Measurements from ENCODE around the gene RBFOX2. TPM values are rescaled to one million over a fixed set of nuclear protein-coding genes. Genes with fewer than 3 reads are reported as not detected.

RBFOX2 gene
- total RNA-seq, 1 donor from 2014 or later = 164 TPM

DNA sequence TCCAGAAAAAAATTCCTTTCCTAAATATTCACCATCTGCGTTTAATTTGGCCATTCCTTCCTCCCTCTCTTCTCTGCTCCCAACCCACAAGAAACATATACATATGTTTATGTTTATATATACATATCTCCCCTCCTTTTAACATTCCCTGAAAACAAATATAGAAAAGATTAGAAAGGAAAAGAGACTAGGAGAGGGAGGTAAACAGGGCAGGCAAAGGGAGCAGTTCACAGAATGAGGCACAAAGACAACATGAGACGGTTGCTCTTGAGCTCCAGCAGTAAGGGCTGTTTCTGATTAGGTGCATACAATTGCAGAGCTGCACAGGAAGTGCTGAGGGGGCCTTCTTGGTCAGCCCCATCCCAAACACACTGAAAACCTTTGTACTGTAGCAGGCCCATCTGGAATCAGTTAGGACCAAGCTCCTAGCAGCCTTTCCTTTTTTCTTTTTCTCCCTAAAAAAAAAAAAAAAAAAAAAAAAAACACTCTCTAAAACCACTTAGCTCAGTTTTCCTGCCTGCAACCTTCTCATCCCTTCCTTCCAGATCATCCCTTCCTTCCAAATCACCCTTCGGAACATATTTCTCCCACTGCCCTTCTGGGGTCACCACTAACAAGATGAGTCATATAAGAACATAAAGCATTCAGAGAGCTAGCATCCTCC is 57.0 kb downstream of the RBFOX2 start:
- peak overlapping the region; percentile 64 for H3K27ac Mint-ChIP-seq
- H3K4me3 Mint-ChIP-seq = peak overlapping the region; percentile 59
- TF ChIP-seq, protein P1, sequence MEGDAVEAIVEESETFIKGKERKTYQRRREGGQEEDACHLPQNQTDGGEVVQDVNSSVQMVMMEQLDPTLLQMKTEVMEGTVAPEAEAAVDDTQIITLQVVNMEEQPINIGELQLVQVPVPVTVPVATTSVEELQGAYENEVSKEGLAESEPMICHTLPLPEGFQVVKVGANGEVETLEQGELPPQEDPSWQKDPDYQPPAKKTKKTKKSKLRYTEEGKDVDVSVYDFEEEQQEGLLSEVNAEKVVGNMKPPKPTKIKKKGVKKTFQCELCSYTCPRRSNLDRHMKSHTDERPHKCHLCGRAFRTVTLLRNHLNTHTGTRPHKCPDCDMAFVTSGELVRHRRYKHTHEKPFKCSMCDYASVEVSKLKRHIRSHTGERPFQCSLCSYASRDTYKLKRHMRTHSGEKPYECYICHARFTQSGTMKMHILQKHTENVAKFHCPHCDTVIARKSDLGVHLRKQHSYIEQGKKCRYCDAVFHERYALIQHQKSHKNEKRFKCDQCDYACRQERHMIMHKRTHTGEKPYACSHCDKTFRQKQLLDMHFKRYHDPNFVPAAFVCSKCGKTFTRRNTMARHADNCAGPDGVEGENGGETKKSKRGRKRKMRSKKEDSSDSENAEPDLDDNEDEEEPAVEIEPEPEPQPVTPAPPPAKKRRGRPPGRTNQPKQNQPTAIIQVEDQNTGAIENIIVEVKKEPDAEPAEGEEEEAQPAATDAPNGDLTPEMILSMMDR (conservative IDR thresholded peaks at IDR 0.05) = no peak
- H3K27me3 Mint-ChIP-seq = no peaks in the 10 kb centered on the region
- no peaks in the 10 kb centered on the region for H3K9me3 Mint-ChIP-seq
- H3K4me1 Mint-ChIP-seq (ENCODE audit: unreplicated experiment) = peaks cover 72% of the 10 kb centered on the region
- DNase-seq (ENCODE audit: extremely low spot score, unreplicated experiment) = no peak
- peaks cover 5% of the 10 kb centered on the region for H3K36me3 Mint-ChIP-seq

- Mint-ChIP-seq H3K27me3 (no peaks in the 10 kb centered on the region), H3K4me1 (ENCODE audit: unreplicated experiment) (peaks cover 68% of the 10 kb centered on the region), H3K36me3 (peaks cover 8% of the 10 kb centered on the region), H3K4me3 (peak overlapping the region; percentile 59), H3K27ac (peak overlapping the region; percentile 67), H3K9me3 (no peaks in the 10 kb centered on the region)
- no peak for DNase-seq (ENCODE audit: extremely low spot score, unreplicated experiment)
- TF ChIP-seq, protein P1 (conservative IDR thresholded peaks at IDR 0.05) = no peak
Observed at GRCh38 chr22:35970616-35971455, 57.8 kb downstream of the RBFOX2 start.

DNA sequence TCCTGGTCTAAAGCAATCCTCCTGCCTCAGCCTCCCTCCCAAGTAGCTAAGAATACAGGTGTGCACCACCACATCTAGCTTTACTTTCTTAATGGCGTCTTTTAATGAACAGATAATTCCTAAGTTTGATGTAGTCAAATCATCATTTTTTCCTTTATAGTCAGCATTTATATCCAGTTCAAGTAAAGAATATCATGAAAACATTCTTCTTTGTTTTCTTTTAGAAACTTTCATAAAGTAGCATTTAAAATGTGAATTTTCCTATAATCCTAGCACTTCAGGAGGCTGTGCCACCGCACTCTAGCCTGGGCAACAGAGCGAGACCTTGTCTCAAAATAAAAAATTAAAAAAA is 61.6 kb downstream of the RBFOX2 start:
- peaks cover 8% of the 10 kb centered on the region for H3K36me3 Mint-ChIP-seq
- H3K4me3 Mint-ChIP-seq = no peak overlapping the region
- no peak overlapping the region for H3K27ac Mint-ChIP-seq
- TF ChIP-seq, protein P1 (conservative IDR thresholded peaks at IDR 0.05) = no peak
- no peak for DNase-seq (ENCODE audit: extremely low spot score, unreplicated experiment)
- no peaks in the 10 kb centered on the region for H3K27me3 Mint-ChIP-seq
- H3K4me1 Mint-ChIP-seq (ENCODE audit: unreplicated experiment) = peaks cover 57% of the 10 kb centered on the region
- no peaks in the 10 kb centered on the region for H3K9me3 Mint-ChIP-seq

DNA sequence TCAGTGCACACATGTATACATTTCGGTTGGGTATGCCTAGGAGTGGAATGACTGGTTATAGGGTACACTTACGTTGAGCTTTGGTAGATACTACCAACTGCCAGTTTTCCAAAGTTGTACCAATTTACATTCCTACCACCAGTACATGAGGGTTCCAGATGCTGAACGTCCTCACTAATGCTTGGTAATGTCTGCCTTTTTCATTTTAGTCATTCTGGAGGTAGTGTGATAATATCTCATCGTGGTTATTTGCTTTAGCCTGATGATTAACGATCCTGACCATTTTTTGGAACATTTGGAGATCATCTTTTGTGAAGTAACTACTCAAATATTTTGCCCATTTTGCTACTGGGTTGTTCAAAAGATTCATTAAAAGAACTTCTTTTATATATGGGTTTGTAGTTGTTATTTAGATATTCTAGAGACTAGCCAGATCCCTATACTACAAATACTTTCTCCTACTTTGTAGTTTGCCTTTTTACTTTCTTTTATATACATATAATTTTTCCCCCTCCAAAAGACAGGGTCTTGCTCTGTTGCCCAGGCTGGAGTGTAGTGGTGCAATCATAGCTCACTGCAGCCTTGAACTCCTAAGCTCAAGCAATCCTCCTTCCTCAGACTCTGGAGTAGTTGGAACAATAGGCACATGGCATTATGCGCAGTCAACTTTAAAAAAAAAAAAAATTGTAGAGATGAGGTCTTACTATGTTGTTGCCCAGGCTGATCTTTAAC is 62.1 kb downstream of the RBFOX2 start:
- DNase-seq (ENCODE audit: extremely low spot score, unreplicated experiment) = no peak
- TF ChIP-seq, protein P1 (conservative IDR thresholded peaks at IDR 0.05) = peak; percentile 17
- H3K27ac Mint-ChIP-seq = no peak overlapping the region
- H3K27me3 Mint-ChIP-seq = no peaks in the 10 kb centered on the region
- H3K9me3 Mint-ChIP-seq = no peaks in the 10 kb centered on the region
- peaks cover 58% of the 10 kb centered on the region for H3K4me1 Mint-ChIP-seq (ENCODE audit: unreplicated experiment)
- H3K4me3 Mint-ChIP-seq = no peak overlapping the region
- peaks cover 8% of the 10 kb centered on the region for H3K36me3 Mint-ChIP-seq

- no peaks in the 10 kb centered on the region for H3K9me3 Mint-ChIP-seq
- H3K27ac Mint-ChIP-seq = no peak overlapping the region
- peaks cover 55% of the 10 kb centered on the region for H3K4me1 Mint-ChIP-seq (ENCODE audit: unreplicated experiment)
- peak overlapping the region; percentile 1 for H3K4me3 Mint-ChIP-seq
- H3K27me3 Mint-ChIP-seq = no peaks in the 10 kb centered on the region
- TF ChIP-seq, protein P1 (conservative IDR thresholded peaks at IDR 0.05) = no peak
- H3K36me3 Mint-ChIP-seq = peaks cover 8% of the 10 kb centered on the region
- DNase-seq (ENCODE audit: extremely low spot score, unreplicated experiment) = no peak
Observed at GRCh38 chr22:35963237-35963810, 65.3 kb downstream of the RBFOX2 start.
